KG1 (cell line): ENCODE data around the gene CFAP61.

ENCODE experiments used
- DNase-seq: peaks from one replicate; lab custom pipeline; 2025; lab: John Stamatoyannopoulos, UW

CFAP61 gene

DNA sequence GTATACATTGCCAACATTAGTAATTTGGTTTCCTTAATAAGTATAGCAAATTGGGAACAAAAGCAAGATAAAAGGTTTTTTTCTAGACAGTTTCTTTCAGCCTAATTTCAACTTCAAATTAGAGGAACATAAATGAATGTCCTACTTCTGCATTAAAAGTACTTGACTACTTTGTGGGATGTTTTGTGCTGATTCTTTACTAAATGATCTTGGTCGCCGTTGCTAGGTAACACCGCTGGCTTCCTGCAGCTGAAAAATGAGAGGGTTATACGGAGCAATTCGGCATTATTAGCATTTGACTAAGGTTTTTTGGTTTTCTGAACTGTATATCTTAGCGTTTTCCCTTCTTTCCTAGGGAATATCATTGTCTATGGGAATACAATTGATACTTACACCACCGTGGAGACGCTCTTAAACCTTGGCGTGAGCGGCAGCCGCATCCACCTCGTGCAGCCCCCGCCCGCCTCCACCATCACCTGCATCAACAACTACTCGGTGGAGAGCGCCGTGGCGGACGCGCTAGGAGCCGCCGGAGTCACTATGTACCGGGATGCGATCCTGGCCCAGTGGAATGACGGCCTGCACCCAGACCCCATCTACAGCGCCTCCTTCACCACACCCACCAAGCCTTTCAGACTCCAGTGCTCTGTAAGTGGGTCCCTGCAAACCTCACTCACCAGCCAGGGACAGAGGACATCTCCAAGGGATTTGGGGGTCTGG lies 224.6 kb downstream of the CFAP61 start:
- no peak for DNase-seq

DNA sequence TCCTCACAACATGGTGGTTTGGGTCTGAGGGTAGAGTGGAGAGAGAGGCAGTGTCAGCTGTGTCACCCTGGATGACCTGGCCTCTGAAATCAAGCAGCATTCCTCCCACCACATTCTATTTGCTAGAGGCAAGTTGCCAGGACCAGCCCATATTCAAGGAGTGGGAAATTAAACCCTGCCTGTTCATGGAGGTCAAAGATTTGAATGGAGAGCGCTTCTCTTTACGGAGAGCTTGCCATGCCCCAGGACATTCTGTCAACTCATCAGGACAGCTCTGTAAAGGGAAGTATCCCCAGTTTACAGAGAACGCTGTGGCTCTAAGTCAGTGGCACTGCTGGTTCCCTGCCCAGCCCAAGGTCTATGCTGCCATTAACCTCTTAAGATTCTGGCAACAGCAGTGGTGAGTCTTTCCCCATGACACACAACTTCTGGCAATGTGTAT lies 225.6 kb downstream of the CFAP61 start:
- no peak for DNase-seq

DNA sequence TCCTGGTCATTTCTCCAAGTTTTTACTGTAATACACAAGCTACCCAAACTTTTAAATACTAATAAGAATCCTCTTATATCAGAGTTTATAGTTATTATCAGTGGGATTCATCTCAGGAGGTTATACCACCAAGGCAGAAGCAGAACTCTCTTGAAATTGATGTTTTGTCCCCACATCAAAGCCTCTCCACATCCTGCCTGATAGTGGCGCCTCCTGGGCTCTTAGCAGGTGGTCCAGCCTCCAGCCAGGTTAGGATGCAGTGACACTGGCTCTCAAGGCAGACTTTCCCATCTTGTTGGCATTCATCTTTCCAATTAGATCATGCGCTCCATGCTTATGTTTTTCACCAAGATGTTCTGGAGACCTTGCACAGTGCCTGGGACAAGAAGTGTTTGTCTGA lies 233.7 kb downstream of the CFAP61 start:
- DNase-seq, result no peak

DNA sequence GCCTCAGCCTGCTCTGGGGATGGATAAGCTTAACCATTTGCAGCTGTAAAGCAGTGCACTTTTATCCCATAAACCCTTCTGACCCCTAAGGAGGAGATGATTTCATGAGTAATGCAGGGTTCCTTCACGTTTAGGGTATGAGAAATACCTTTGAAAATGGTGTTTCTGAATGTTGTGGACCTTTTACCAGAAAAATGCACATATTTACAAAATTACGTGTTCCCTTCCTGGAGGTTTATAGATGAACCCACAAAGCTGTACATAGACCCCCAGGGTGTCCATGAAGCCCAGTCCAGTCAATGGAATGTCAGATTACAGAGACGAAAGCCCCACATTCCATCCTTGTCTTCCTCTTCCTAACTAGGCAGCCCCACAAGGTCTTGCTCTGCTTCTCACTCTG lies 237.0 kb downstream of the CFAP61 start:
- DNase-seq, result no peak

DNA sequence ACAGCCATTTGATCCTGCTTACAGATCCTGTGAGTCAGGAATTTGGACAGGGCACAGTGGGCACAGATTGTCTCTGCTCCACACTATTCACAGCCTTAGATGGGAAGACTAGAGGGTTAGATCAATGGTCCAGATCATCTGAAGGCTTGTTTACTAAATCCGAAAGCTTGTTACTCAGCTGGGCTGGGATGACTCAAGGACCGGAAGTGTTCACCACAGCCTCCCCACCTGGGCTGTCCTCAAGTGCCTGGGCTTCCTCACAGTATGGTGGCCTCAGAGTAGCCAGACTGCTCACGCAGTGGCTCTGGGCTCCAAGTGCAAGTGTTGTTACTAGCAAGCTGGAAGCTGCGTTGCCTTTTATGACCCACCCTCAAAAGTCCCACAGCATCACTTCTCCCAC lies 240.1 kb downstream of the CFAP61 start:
- DNase-seq, result no peak

DNA sequence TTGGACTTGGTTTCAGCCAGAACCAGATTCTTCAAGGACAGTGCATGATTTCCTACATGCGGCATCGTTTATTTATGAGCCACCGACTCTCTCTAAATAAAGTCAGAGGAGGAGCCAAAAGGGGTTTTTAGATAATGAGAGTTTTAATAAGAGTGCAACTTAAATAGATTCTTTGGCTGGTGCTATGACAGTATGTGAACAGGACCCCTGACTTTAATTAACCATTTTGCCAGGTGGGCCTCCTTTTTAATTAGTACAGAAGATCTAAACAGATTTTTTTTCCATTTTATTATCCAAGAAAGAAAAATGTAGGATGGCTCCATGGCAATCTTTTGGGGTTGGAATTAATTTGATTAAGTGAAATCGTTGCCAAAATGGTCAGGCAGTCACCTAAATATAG lies 240.8 kb downstream of the CFAP61 start:
- no peak for DNase-seq

DNA sequence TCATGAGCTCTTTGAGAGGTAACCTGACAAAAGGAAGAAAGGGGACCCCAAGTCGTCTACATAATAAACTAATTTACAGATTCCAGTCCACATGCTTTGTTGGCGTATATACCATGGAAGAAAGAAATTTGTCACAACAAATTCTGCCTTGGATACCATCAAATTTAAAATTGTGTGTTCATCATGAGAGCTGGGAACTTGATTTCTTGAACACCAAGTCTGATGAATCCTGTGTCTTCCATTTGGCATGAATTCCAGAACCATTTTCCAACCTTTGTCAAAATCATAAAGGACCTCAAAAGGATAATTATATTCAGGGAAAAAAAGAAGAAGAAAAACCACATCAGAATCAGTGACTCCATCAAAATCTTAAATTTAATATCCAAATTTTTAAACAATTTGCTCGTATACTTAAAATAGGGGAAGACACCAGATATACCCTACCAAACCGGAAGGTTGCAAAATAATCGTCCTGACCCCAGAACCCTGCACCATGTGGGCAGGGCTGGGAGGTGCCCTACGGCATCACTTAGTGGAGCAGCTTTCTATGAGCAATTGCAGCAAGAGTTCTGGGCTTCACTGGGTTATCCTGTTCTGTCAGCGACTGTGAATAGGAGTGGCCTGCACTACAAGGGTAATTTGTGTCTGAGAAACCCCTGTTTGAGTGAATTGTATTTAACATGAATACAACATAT lies 241.5 kb downstream of the CFAP61 start:
- DNase-seq, result no peak

DNA sequence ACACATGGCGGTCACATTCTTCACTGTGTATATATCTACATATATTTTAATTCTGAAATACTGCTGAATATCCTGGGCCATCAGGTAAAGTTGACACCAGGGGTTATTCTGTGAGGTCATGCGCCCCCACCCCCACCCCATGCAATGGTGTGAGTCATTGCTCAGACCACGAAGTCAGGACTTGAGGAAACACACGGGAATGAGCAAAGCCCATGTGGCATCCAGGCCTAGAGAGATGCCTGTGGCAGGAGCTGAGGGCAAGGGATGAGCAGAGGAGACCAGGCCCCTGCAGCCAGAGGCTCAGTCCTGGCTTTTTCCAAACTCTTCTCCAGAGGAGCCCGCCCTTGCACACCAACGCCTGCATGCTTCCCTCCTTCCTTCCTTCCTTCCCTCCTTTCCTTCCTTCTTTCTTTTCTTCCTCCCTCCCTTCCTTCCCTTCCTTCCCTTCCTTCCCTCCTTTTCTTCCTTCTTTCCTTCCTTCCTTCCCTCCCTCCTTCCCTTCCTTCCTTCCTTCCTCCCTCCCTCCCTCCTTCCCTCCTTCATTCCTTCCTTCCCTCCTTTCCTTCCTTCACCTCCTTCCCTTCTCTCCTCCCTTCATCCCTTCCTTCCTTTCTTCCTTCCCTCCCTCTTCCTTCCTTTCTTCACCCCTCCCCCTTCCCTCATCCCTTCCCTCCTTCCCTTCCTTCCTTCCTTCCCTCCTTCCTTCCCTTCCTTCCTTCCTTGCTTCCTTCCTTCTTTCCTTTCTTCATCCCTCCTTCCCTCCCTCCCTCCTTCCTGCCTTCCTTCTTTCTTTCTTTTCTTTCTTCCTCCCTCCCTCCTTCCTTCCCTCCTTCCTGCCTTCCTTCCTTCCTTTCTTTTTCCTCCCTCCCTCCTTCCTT lies 243.5 kb downstream of the CFAP61 start:
- no peak for DNase-seq

DNA sequence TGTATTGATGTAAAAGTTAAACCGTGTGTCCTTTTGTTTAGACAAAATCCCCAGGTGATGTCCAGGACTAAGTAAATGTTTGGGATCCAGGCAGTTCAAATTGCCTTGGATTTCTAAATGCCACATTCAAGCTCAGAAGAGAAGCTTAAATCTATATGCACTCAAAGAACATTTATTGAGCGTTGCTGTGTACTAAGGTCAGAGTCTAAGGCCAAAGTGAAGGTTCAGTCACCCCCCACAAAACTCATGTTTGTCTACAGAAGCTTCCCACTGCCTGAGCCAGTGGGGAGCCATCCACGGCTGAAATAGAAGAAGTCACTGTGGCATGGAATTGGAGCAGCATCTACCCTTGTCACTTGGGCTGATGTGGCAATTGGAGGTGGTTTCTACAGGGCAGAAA lies 244.8 kb downstream of the CFAP61 start:
- DNase-seq, result no peak

DNA sequence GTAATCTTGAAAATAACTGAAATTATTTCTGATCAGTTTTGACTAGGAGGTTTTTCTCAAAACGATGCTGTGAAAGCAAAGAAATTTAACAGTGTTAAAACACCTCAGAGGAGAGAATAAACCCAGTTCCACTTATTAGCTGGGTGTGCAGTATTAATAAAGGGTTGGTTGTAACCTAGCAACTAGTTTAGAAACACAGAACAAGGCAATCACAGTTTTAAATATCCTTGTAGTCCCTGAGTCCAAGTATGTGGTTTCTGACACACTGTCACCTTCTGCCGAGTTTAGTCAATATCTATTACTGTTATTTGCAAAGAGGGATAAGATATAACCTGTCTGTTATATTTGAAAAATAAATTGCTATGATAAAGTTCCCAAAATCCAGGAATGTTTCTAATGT lies 245.4 kb downstream of the CFAP61 start:
- no peak for DNase-seq

DNA sequence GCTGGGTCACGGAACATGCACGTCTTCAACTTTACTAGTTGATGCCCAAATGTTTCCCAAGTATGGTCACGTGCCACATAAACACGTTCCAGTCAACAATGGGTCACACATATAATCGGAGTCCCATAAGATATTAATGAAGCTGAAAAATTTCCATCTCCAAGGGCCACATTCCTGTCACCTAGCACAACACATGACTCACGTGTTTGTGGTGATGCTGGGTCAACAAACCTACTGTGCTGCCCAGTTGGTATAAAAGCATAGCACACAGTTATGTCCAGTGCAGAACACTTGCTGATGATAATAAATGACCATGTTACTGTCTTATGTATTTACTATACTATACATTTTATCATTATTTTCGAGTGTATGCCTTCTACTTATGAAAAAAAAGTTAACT lies 247.6 kb downstream of the CFAP61 start:
- no peak for DNase-seq

DNA sequence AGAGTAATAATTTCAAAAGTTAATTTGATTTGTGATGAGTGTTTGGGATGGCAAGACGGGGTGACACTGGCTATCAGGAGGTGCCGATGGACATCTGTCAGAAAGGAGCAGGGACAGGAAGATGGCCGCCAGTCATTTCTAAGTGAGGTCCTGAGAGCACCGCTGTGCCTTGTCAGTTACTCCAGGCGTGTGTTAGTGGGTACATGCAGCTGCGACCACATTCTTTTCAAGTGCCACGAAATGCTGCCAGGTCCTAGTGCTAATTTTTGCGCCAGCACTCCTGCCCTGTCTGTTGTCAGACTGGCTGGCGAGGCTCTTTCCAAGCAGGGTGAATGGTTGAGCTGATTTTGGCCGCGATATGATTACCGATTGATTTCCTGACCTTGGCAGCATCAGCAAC lies 251.0 kb downstream of the CFAP61 start:
- no peak for DNase-seq

DNA sequence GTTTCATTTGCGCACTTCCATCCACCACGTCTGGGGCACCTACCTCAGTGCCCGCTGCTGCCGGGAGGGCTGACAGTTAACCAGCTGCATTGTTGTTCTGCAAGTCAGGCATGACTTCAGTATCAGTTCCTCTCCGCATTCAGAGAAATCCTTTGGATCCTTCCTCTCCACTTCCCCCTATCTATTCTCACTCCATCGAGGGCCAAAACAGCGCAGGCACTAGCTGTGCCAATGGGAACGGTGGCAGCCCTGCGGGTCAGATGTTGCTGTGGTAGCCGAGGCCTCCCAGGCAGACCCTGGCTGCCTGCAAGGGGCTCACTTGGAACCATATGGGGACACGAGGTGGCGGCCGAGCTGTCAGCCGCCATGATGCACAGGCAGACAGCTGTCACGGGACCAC lies 251.4 kb downstream of the CFAP61 start:
- no peak for DNase-seq

DNA sequence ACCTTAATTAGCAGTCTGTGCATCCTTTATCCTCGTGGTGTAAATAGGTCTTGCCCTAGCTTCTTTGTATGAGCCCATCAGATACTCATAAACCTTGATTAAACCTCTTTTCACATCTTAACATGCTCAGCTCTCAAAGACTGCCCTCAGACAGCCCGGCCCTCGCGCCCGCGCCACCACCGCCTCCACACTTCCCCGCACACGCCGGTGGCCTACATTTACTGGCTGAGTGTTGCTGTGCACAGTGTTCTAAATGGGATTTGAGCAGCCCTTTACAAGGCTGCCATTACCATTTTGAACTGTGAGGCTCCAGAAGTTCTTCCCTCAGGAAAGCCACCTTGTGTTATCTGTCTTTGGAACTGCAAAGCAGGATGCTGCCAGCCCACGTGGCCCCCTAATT lies 252.6 kb downstream of the CFAP61 start:
- DNase-seq, result no peak

DNA sequence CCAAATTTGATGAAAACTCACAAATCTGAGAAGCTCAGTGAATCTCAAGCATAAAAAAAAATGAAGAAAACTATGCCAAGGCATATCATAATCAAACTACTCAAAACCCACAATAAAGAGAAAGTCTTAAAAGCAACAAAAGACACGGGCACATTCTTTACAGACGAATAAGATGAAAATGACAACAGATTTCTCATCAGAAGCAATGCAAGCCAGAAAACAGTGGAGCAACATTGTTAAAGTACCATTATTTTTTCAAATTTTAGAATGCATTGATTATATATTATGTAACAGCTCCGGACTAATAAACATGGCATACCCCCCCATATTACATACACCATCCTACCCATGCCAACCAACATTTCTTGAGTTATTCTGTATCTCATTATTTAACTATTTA lies 260.2 kb downstream of the CFAP61 start:
- no peak for DNase-seq

DNA sequence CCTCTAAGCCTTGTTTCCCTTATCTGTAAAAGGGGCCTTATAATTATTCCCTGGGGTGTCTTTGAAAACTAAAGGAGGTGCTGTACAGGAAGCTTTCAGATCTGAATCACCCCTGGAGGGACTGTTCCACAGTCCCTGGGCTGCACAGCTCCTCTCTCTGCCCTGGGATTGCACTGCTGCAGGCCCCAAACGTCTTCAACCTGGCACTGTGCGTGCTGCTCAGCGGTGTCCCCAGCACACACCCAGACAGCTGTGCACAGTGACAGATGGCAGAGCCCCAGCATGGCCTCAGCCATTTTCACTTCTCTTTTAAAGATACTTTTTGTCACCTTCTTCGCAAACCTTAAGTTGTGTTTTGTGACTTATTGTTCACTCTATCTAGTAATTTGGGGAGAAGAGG lies 264.9 kb downstream of the CFAP61 start:
- no peak for DNase-seq

DNA sequence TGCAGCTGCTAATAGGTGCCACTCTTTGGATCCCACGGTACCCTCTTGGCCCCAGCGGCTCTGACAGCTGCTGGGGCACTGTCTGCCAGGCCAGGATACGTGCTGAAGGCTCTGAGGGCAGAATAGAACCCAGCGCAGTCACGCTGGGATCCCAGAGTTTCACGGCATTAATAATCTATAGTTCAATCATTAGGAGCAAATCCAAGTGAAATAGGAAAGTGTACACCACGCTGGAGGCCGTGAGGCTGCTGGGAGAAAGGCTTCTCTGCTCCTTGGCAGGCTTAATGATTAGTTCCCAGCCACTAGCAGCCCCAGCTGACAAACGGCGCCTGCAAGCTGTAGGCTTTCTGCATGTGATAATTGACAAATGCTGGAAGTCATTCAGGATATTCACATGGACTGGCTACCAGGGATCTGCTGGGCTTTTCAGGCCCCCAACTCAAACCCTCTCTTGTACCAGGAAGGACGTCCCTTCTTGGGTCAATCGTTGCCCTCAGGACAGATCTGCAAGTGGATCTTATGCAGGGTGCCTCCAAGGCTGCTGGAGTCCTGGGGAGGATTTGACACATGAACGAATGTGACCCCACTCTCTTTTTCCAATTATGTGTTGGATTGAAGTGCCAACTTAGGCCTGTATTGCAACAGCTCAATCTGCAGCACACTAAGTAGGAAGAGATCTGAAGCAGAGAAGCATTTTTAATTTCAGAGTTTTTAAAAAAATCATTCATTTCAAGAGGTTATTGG lies 265.5 kb downstream of the CFAP61 start:
- no peak for DNase-seq

DNA sequence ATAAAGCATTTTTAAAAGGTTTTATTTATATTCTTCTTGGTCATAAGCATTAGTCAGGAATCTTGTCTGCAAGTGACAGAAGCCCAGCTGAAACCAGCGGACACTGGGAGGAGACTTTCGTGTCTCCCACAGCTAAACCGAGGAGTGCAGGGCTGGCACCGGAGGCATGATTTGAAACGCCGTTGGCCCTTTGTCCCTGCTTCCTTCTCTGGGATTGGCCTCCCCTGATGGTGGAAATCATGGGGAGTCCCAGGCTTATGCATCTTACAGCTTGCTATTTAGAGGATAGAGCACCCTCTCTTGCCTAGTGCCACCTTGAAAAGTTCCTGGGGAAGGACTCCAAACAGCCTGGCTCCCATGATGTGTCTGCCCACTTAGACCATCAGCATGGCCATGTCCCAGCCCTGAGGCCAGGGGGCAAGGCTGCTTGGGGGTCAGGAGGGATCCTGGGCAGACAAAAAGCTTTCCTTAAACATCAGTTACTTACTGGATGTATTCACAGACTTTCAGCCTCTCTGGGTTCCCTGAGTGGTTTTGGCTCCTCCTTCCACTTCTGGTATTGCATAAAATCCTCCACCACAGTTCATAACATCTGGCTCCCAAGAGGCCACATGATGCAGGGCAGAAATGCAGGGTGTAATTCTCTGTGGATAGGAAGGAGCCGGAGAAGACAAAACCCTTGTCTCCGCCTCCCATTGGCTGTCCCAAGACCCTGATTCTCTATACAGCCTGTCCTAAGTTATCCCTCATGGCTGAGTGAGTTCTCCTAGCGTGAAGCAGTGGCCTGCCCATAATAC lies 266.2 kb downstream of the CFAP61 start:
- no peak for DNase-seq

DNA sequence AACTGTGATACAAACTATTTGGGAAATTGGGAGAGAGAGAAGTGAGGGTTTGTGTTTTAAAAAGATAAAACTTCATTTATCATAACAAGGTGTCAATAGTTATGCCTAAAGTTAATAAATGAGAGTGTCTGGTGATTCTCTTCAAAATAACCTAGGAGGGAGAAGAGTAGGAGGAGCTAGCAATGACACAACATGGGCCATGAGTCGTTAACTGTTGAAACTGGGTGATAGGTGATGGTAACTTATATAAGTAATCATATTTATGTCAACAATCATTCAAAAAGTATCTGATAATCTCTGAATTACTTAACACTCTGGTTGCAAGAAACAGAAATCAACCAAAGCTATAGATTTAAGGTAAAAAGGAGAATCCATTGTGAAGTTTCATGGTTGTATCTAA lies 268.8 kb downstream of the CFAP61 start:
- no peak for DNase-seq

DNA sequence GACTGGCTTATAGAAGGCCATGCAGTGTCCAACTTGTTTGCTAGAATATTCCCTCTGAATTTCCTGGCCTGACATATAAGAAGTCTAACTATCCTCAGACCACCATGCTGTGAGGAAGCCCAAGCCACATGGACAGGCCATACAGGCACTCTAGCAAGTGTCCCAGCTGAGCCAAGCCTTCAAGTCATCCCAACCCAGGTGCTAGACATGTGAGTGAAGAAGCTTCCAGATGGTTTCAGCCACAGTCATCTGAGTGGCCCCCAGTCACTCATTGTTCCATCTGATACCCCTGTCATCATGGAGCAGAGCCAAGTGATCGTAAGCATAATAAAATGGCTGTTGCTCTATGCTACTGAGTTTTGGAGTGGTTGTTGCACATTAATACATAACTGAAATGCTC lies 269.6 kb downstream of the CFAP61 start:
- no peak for DNase-seq

DNA sequence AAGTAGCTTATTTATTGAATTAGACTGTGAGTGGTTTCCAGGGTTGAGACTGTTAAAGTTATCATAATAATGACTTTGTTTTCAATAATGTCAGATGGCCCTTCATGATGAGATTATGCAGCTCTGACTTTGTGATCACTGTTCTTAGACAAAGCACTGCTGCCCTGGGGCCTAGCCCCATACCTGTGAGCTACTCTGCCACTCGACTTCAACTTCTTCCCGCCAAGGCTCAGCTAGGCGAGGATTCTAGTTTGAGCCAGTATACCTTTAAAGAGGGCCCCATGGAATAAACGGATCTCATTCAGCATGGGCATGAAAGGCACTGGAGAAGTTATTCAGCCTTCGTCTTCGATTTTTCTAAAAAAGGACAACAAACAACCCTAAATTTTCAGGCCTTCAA lies 270.6 kb downstream of the CFAP61 start:
- no peak for DNase-seq
